Measurements from ENCODE around the gene POLA2.
A peak's percentile ranks its signal among the peaks of the same experiment; 100 is the strongest.

The POLA2 gene, protein sequence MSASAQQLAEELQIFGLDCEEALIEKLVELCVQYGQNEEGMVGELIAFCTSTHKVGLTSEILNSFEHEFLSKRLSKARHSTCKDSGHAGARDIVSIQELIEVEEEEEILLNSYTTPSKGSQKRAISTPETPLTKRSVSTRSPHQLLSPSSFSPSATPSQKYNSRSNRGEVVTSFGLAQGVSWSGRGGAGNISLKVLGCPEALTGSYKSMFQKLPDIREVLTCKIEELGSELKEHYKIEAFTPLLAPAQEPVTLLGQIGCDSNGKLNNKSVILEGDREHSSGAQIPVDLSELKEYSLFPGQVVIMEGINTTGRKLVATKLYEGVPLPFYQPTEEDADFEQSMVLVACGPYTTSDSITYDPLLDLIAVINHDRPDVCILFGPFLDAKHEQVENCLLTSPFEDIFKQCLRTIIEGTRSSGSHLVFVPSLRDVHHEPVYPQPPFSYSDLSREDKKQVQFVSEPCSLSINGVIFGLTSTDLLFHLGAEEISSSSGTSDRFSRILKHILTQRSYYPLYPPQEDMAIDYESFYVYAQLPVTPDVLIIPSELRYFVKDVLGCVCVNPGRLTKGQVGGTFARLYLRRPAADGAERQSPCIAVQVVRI

GRCh38 chr11:65261591-65262380 lies at the start of gene POLA2:
TSS of gene POLA2 (plus strand) at chr11:65261962. CDS start at chr11:65262293, 331 bp downstream.
- peaks cover 30% of the 10 kb centered on the region for H3K36me3 ChIP-seq (ENCODE audit: insufficient read depth, insufficient read length, low read length)
- H3K9me3 ChIP-seq (ENCODE audit: insufficient read depth, low read length): no peaks in the 10 kb centered on the region
- no peaks in the 10 kb centered on the region for H3K4me1 ChIP-seq (ENCODE audit: insufficient read depth, insufficient read length)
- H3K4me3 ChIP-seq (ENCODE audit: insufficient read length, low read depth): peak within 1 kb of the TSS; percentile 84
- no peaks in the 10 kb centered on the region for H3K27me3 ChIP-seq (ENCODE audit: insufficient read depth, insufficient read length)
- TF ChIP-seq SUZ12 (IDR thresholded peaks at IDR 0.05; ENCODE audit: extremely low read depth, insufficient read depth, insufficient read length) (no peak), ZNF274 (IDR thresholded peaks at IDR 0.05; ENCODE audit: low read depth, low read length) (no peak), YY1 (IDR thresholded peaks at IDR 0.05; ENCODE audit: insufficient read depth, insufficient read length) (no peak)
- peak within 1 kb of the TSS; percentile 98 for H3K9ac ChIP-seq (ENCODE audit: insufficient read length, low read depth)
- peak; percentile 95 for DNase-seq (ENCODE audit: low read depth, low spot score)

DNA sequence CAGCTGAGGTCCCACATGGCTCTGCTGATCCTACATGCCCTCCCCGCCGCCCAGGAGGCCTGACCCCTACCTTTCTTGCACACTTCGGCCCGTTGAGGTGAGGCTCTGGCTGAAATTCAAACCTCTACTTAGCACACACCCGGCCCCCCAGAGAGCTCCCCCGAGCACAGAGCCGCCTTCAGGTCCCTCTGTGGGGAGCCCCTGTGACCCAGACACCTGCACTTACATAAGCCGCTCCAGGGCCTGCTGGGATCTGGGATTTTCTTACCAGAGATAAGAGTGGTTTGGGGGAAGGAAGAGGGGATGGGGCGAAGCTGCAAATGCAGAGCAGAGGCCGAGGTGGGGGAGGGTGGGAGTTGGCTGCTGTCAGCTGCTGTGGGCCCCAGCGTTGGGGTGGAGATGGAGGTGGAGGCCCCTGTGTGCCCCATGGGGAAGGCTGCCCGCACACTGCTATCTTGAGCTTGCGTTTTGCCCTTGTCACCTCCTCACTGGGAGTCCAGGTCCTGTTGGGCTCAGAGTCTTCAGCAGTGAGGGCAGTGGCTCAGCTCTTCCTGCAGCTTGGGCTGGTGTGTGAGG lies 49.4 kb upstream of the POLA2 start:
- DNase-seq (ENCODE audit: low read depth, low spot score): no peak
- Histone ChIP-seq H3K9ac (ENCODE audit: insufficient read length, low read depth) (peak overlapping the region; percentile 32), H3K36me3 (ENCODE audit: insufficient read depth, insufficient read length, low read length) (peaks cover 55% of the 10 kb centered on the region), H3K4me1 (ENCODE audit: insufficient read depth, insufficient read length) (peaks cover 37% of the 10 kb centered on the region), H3K27me3 (ENCODE audit: insufficient read depth, insufficient read length) (no peaks in the 10 kb centered on the region), H3K9me3 (ENCODE audit: insufficient read depth, low read length) (no peaks in the 10 kb centered on the region), H3K4me3 (ENCODE audit: insufficient read length, low read depth) (no peak overlapping the region)
- TF ChIP-seq YY1 (IDR thresholded peaks at IDR 0.05; ENCODE audit: insufficient read depth, insufficient read length): no peak

DNA sequence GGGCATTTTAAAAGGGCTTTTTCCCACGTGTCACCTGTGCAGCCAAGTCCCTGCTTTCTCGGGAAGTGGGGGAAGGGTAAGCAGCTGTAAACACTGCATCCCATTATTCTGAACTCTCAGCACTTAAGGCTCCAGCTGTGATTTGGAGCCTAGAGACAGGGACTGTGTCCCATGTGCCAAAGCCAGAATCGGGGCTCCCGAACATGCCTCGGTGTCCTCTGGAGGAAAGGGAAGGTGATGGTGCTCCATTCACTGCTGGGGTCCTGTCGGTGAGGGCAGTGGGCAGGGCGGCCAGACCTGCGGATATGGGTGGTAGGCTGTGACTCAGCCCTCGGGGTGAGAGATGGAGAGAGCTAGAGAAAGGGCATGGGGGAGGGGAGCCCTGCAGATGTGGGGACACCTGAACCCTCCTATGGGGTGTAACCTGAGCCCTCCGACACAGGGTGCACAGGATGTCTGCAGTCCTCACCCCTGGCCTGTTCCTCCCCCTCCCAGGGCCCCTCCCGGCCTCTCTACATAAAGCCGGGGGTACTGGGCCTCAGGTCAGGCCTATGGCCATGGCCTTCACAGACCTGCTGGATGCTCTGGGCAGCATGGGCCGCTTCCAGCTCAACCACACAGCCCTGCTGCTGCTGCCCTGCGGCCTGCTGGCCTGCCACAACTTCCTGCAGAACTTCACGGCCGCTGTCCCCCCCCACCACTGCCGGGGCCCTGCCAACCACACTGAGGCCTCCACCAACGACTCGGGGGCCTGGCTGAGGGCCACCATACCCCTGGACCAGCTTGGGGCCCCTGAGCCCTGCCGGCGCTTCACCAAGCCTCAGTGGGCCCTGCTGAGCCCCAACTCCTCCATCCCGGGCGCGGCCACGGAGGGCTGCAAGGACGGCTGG lies 48.2 kb upstream of the POLA2 start:
- DNase-seq (ENCODE audit: low read depth, low spot score): peak; percentile 77
- Histone ChIP-seq H3K4me1 (ENCODE audit: insufficient read depth, insufficient read length) (peaks cover 37% of the 10 kb centered on the region), H3K27me3 (ENCODE audit: insufficient read depth, insufficient read length) (no peaks in the 10 kb centered on the region), H3K9ac (ENCODE audit: insufficient read length, low read depth) (peak overlapping the region; percentile 47), H3K9me3 (ENCODE audit: insufficient read depth, low read length) (no peaks in the 10 kb centered on the region), H3K4me3 (ENCODE audit: insufficient read length, low read depth) (no peak overlapping the region), H3K36me3 (ENCODE audit: insufficient read depth, insufficient read length, low read length) (peaks cover 45% of the 10 kb centered on the region)
- TF ChIP-seq ZNF274 (IDR thresholded peaks at IDR 0.05; ENCODE audit: low read depth, low read length): no peak

GRCh38 chr11:65214212-65214845 lies 47.4 kb upstream of the POLA2 start:
- DNase-seq (ENCODE audit: low read depth, low spot score): no peak
- Histone ChIP-seq H3K4me1 (ENCODE audit: insufficient read depth, insufficient read length) (peaks cover 37% of the 10 kb centered on the region), H3K4me3 (ENCODE audit: insufficient read length, low read depth) (no peak overlapping the region), H3K9me3 (ENCODE audit: insufficient read depth, low read length) (no peaks in the 10 kb centered on the region), H3K27me3 (ENCODE audit: insufficient read depth, insufficient read length) (no peaks in the 10 kb centered on the region), H3K9ac (ENCODE audit: insufficient read length, low read depth) (peak overlapping the region; percentile 47), H3K36me3 (ENCODE audit: insufficient read depth, insufficient read length, low read length) (peaks cover 40% of the 10 kb centered on the region)
- TF ChIP-seq YY1 (IDR thresholded peaks at IDR 0.05; ENCODE audit: insufficient read depth, insufficient read length): no peak
- no peak for TF ChIP-seq ZNF274 (IDR thresholded peaks at IDR 0.05; ENCODE audit: low read depth, low read length)
- TF ChIP-seq SUZ12 (IDR thresholded peaks at IDR 0.05; ENCODE audit: extremely low read depth, insufficient read depth, insufficient read length): no peak

- Histone ChIP-seq H3K36me3 (ENCODE audit: insufficient read depth, insufficient read length, low read length) (peaks cover 28% of the 10 kb centered on the region), H3K9ac (ENCODE audit: insufficient read length, low read depth) (peak overlapping the region; percentile 22), H3K27me3 (ENCODE audit: insufficient read depth, insufficient read length) (no peaks in the 10 kb centered on the region), H3K4me3 (ENCODE audit: insufficient read length, low read depth) (no peak overlapping the region), H3K4me1 (ENCODE audit: insufficient read depth, insufficient read length) (peaks cover 38% of the 10 kb centered on the region), H3K9me3 (ENCODE audit: insufficient read depth, low read length) (no peaks in the 10 kb centered on the region)
- no peak for DNase-seq (ENCODE audit: low read depth, low spot score)
- no peak for TF ChIP-seq ZNF274 (IDR thresholded peaks at IDR 0.05; ENCODE audit: low read depth, low read length)
- no peak for TF ChIP-seq SUZ12 (IDR thresholded peaks at IDR 0.05; ENCODE audit: extremely low read depth, insufficient read depth, insufficient read length)
- TF ChIP-seq YY1 (IDR thresholded peaks at IDR 0.05; ENCODE audit: insufficient read depth, insufficient read length): no peak
Measured at GRCh38 chr11:65215441-65216076, 46.2 kb upstream of the POLA2 start.

DNA sequence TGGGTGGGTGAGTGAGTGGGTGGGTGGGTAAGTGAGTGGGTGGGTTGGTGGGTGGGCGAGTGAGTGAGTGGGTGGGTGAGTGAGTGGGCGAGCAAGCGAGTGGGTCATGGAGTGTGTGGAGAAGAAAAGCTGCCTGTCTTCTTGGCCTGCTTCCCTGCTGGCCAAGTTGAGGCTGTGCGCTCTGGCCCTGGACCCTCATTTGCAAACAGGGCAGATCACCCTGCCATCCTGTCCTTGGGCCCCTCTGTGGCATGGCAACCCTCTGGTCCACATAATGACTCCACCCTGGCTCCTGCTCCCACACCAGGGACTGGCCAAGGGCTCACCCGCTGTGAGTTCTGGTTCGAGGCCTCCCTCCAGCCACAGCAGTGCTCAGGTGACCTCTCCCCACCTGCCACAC lies 44.9 kb upstream of the POLA2 start:
- peaks cover 32% of the 10 kb centered on the region for H3K4me1 ChIP-seq (ENCODE audit: insufficient read depth, insufficient read length)
- H3K9me3 ChIP-seq (ENCODE audit: insufficient read depth, low read length): no peaks in the 10 kb centered on the region
- DNase-seq (ENCODE audit: low read depth, low spot score): no peak
- no peaks in the 10 kb centered on the region for H3K27me3 ChIP-seq (ENCODE audit: insufficient read depth, insufficient read length)
- no peak overlapping the region for H3K9ac ChIP-seq (ENCODE audit: insufficient read length, low read depth)
- no peak overlapping the region for H3K4me3 ChIP-seq (ENCODE audit: insufficient read length, low read depth)
- H3K36me3 ChIP-seq (ENCODE audit: insufficient read depth, insufficient read length, low read length): peaks cover 15% of the 10 kb centered on the region
- no peak for TF ChIP-seq ZNF274 (IDR thresholded peaks at IDR 0.05; ENCODE audit: low read depth, low read length)
- no peak for TF ChIP-seq YY1 (IDR thresholded peaks at IDR 0.05; ENCODE audit: insufficient read depth, insufficient read length)
- TF ChIP-seq SUZ12 (IDR thresholded peaks at IDR 0.05; ENCODE audit: extremely low read depth, insufficient read depth, insufficient read length): no peak
